NCI-H146 (cell line): ENCODE data around the gene VEPH1.
A peak's percentile ranks its signal among the peaks of the same experiment; 100 is the strongest.

ENCODE experiments used
- DNase-seq: peaks from one replicate; lab custom pipeline; 2025; lab: John Stamatoyannopoulos, UW

VEPH1 gene

DNA sequence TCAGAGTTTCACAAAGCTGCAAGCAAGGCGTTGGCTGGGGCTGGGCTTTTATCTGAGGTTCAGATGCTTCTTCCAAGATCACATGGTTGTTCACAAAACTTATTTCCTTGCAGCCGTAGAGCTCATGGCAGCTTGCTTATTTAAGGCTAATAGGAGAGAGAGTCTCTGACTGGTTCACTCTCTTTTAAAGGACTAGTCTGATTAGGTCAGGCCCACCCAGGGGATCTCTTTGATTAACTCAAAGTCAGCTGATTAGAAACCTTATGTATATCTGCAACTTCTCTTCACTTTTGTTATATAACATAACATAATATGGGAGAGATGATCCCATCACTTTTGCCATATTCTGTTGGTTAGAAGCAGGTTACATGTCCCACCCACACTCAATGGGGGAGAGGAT, 243.4 kb downstream of the VEPH1 start:
- DNase-seq: no peak

DNA sequence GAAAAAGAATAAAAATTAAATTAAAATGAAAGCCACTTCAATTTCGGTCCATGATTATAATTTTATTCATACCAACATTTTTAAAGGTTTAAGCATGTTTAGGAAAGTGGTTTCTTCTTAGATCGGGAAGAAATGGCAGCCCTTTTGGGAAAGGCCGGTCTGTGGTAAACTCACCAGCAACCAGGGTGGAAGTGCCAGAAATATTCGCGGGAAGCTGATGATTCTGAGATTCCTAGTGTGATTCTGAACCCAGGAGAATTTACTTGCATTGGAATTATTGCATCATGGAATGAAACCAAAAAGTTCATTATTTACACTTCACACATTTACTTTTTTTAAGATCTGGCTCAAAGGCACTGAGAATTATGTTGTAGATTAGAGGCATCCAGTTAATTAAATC, 246.1 kb downstream of the VEPH1 start:
- DNase-seq: no peak

DNA sequence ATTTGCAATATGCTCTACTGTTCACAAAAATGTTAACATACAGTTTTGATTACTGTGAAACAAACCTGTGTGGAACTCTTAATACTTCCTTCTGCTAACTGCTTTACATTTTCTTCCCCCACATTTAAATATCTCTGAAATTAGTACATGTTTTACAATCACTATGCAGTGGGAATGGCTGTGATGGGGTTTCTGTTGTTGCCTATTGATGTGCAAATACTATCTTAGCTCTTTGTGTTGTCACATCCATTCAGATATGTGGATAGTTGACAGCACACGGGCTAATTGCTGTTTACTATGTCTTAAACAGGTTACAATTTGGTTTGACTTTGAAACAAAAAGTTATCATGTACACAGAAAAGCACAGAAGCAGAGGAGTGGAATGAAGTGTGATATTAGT, 247.4 kb downstream of the VEPH1 start:
- DNase-seq: no peak

DNA sequence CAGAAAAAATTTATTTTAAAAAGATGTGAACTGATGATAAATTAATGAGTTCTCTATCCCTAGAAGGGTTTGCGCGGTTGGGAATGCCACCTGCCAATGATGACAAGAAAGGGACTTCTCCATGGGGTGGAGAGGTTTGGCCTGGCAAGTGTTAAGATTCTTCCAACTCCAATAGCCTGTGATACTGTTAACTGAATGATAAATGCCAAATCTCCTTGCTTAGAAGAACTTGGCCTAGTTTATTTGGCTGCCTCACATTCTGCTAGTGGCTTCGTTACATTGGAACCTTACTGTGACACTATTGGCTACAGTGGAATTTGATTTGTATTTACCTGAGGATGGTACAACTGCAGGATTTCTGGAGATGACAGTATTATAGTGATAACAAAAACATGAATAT, 251.5 kb downstream of the VEPH1 start:
- DNase-seq: no peak

DNA sequence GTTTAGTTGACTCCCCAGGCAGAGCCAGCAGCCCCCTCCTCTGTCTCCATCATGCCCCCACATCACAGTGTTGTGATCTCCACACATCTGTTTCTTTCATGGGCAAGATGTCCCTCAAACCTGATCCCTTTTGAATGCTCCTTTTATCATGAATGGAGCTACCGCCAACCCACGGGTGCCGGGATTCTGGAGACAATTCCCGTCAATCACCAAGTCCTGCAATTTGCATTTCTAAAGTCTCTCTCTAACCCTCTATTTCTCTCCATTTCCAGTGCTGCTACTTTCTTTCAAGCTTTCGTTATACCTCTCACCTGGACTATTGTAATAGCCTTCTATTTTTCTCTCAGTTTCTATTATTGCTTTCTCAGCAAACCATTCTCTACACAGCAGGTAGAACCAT, 253.6 kb downstream of the VEPH1 start:
- DNase-seq: no peak

DNA sequence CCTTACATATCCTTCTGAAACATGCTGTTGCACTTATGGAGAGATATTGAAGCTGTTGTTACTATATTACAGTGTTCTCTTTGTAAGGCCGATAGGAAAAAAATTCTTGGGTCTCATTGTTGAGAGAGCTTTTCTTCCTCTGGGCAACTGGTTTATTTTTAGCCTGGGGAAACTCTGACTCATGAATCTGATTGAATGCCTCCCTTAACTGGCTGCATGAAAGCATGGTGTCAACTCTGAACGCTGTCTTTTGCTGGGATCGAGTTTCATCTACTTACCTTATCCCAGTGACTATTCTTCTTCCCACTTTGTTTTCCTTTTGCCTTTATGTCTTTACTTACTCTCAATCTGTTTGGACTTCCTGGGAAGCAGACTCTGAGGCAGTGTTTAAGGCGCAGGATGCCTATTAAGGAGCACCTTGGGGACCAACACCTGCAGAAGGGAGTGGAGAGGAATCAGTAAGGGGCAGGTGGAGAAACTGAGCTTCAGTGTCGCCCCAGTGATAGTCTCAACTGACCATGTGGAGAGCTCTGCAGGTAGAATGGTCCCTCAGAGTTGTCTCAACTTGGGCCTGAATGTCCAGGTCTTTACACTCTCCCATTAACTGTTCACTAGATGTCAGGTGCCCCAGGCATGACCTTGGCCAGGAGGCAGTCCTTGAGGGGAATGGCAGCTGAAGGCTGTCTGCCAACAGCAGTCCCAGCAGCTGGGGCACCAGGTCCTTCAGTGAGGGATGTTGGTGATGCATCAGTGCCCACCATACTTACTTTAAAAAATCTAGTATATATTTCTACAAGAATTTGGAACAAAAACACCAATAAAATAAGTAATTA, 254.4 kb downstream of the VEPH1 start:
- peak; percentile 53 for DNase-seq

DNA sequence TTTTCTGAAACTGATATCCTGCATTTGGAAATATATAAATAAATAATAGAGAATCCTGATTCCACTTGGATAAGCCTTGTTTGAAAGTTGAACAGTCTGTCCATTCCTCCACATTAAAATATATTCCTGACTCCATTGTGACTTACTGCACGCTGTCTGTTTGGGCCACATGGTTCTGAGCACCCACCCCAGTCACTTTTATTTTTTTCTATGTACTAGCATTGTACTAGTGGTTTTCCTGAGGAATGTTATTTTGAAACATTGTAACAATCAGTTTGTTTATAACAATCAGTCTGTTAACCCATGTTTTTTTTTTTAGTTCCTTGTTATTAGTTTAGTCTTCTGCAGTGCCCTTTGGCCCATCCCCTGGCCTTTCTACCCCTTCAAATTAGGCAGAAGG, 255.8 kb downstream of the VEPH1 start:
- no peak for DNase-seq

DNA sequence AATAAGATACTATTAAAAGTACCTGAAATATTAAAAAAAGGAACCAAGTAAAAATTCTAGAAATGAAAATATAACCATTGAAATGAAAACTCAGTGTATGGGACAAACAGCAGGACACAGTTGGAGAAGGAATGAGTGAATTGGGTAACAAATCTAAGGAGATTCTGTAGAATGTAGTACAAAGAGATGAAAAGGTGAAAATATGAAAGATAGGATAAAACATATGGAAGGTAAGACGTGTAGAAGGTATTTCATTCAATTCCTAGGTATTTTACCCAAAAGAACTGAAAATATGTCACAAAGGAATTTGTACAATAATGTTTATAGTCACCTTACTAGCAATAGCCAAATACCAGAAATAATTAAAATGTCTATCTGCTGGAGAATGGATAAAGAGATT, 260.4 kb downstream of the VEPH1 start:
- no peak for DNase-seq

DNA sequence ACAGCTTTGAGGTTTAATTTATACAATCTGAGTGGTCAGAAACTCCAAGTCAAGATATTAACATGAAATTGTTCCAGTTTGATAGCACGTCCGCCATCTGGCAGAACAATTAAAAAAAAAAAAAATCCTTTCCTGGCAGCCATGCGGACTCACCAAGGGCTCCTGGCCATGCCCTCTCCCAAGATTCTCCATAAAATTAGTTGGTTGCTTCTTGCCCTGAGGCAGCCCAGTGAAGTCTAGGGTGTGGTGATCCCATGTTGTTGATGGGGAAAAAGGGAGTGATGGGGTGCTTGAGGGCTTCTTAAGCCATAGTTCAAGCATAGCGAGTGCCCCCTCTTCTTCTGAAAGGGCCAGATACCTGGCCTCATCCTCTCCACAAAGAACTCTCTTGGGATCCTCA, 261.6 kb downstream of the VEPH1 start:
- DNase-seq: no peak

DNA sequence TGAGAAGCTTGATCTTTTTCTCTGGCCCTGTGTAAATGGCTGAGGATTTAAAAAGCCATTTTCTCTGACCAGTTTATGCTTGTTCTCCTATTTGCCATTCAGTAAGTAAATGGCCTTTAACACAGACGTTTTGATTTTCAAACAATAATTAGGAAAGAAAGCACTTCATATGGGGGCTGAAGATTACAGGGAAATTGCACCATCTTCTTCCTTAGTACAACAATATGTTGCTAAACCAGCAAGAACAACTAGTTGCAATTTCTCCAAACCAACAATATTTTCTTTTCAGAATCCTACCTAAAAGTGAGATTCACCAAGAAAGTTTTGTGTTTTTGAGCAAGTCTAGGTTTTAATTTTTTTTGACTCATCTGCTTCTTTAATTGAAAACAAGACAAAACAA, 262.8 kb downstream of the VEPH1 start:
- DNase-seq: no peak

DNA sequence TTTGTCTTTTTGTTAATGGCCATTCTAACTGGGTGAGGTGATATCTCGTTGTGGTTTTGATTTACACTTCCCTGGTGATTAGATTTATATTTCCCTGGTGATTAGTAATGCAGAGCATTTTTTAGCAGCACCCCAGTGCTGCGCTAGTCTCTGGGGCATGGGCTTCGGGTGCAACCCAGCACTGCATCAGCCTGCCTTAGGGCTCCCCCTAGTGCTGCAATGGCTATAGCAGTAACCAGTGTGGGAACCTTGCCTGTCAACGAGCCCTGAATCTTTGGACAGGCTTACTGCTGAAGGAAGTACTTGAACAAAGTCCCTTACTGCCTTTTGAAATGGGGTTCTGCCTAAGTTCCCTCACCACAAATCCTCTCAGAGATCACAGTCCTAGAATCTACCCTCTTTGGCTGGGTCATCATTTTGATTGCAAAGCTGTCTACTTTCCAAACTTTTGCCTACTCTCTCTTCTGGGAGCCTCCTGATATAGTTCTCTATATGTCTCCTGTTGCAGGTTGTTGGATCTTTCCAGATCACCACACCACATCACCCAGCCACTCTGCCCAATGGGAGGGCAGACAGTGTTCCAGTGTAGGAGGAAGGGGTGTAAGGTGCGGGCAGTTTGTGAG, 264.0 kb downstream of the VEPH1 start:
- peak; percentile 73 for DNase-seq

DNA sequence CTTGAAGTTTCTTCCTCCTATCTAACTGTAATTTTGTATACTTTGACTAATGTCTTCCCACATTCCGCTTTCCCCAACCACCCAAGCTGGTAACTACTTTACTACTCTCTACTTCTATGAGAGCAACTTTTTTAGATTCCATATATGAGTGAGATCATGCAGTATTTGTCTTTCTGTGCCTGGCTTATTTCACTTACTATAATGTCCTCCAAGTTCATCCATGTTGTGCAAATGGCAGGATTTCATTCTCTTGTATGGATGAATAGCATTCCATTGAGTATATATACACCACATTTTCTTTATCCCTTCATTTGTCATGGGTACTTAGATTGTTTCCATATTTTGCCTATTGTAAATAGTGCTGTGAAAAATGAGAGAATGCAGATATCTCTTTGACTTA, 264.8 kb downstream of the VEPH1 start:
- no peak for DNase-seq

DNA sequence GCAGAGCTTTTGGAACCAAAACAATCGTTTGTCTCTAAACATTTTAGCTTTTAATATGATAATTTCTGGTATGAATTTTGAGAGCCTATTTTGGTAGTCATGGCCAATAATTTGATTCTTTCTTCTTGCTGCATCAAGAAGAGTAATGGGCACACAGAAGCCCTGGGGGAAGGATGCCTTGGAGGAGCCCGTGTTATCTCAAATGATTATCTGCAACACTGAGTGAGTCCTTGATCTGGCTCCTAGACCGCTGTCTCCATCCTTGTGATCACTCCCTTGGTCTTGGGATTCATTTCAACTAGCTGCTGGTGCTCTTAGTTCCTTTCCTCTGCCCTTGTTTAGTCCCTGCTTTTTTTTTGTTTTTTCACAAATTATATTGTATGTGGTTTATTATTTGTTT, 265.3 kb downstream of the VEPH1 start:
- DNase-seq: no peak

DNA sequence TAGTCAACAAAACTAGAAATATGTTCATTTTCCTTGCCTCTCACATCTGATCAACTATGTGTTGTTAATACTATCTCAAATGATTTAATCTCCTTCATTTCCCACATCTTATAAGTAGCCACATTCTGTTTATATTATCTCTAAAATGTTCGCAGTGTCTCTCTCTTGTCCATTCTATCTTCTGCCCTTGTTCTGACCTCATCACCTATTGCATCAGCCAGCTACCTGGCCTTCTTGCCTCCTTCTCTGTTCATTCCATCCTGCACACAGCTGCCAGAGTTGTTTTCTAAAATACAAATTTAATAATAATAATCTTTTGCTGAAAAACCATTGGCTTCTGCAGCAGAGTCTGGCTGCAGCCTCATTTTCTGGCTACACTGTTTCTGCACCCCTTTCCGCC, 267.9 kb downstream of the VEPH1 start:
- no peak for DNase-seq

DNA sequence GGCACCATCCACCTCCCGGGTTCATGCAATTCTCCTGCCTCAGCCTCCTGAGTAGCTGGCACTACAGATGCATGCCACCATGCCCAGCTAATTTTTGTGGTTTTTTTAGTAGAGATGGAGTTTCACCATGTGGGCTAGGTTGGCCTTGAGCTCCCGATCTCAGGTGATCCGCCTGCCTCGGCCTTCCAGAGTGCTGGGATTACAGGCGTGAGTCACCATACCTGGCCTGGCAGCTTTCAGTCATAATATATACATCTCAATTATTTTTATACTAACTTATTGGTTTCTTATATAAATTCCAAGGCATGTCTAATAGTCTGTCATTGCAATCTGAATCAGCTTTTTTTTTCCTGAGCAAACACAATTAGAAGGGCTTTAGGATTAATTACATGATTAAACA, 269.3 kb downstream of the VEPH1 start:
- no peak for DNase-seq

DNA sequence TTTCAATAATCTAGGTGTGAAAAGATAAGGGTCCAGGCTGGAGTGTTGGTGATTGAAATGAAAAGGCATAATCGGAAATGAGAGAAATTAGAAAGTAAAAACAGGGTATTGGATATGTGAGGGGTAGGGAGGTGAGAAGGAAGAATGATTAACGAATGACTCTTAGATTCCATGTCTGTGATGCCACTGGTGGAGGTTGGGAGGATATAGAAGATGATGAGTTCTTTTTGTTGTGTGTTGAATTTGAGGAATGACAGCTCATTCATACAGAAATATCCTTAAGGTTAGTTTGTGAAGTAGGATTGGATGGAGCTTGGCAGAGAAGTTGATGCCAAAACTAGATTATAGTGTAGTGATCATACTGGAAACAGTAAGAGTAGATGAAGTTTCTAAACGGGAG, 271.1 kb downstream of the VEPH1 start:
- DNase-seq: no peak

DNA sequence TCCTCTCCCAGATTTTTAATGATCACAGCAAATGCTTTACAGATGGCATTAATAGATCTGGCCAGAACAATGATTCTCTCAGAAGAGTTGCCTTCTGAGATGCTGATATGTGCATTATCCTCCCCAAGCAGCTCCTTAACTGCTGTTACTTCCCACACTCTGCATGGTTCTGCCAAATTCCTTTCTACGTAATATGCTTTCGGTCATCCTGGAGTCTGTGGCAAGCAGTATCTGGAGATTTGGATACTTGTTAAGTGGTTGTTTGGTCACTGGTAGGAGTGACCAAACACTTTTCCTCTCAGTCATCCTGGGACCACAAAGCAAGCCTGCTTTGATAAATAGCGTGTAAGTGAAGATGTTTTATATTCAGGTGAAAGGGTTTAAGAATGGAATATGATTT, 272.1 kb downstream of the VEPH1 start:
- no peak for DNase-seq

DNA sequence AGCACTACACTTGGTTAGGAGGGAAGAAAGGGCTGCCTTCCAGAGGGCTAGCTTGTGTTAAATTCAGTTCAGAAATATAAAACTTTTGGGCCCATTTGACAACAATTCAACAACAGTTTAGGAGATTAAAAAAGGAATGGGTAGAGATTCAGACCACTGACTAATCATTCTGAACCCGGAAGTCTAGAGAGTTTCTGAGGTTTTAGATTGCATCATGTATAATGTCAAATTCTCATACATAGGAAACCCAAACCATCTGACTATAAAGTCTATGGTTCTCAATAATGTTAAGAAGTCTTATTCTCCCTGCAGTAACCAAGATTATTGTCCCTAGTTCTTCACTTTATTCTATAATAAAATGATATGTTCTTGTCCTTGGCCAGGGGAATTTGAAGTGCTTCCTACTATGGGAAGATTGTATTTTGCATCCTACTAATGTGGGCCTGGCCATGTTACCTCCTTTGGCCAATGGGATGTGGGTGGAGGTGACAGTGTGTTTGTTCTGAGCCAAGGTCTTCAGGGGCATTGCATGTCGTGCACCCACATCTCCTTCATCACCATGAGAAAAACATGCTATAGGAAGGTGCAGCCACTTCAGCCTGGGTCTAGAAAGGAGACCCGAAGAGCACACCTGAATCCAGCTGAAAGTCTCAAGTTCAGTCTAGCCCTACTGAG, 276.9 kb downstream of the VEPH1 start:
- DNase-seq: no peak

DNA sequence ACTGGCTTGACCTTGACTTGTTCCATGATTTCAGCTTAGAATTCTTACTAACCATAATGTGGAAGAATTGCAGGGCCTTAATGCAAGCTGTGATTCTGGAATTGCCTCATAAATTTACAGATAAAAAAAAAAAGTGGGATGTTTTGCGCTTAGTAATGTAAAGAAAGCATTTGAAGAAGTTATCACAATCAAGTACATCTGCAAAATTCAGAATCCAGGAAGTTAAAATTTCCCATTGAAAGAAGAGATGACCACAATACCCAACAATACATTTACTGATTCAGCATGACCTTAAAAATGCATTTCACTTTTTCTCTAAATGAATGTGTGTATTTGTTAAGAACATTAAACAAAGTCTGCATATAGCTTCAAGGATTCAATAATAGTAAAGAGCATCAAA, 278.2 kb downstream of the VEPH1 start:
- DNase-seq: no peak

DNA sequence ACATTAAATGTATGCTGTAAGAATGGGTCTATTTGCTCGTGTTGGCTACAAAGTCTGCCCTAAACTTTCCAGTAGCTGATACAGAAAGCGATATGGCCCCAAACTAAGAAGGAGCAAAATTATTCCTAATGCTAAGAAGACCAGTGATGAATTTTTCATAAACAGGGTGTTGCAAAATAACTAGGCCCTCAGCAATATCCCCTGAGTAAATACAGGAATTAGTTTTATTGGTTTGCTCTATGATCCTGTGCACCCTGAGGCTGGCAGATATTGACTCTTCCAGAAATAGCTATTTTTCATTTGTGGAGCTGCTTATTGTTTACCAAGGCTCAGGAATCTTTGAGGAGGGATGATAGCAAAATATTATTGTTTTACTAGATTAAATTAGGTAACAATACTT, 282.3 kb downstream of the VEPH1 start:
- no peak for DNase-seq

DNA sequence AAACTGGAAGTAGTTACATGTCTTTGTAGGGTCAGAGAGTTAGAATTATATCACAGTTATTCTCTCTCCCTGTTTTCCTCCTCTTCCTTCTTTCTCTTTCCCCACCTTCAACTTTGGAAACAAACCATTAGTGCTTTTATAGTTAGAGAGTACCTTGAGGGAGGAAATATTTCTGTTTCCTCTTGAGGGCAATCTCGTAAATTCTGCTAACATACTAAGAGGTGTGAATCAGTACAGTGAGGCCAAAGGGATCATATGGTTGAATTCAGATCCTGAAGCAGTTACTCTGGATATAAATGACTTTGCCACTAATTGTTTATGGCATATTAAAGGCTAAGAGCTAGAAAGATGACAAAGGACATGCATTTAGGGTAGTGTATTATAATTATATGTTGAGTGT, 283.0 kb downstream of the VEPH1 start:
- peak; percentile 12 for DNase-seq

DNA sequence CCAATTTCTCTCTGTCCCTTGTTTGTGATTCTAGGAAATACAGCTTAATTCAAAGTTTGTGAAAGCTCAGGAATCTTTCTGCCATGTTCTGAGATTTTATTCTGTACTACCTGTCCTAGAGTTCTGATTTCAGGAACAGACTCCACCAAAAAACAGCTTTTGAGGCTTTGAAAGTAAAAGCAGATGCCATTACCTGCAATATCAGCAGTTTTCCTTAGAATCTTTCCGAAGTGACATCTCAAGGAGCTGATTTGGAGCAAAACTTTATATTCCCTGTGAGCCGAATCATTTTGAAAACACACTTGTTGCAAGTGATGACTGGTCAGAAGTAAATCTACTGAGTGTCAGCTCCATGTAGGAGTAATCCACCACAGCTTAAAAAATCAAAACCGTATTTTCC, 284.0 kb downstream of the VEPH1 start:
- DNase-seq: no peak
